H9 (cell line): ENCODE data around the gene HTR7. TPM values are rescaled to one million over a fixed set of nuclear protein-coding genes. Genes with fewer than 3 reads are reported as not detected.

Experiments
- DNase-seq: peaks from one replicate; pipeline ENCODE4 v3.0.0-alpha.2; 2017
- H2AFZ ChIP-seq: one replicate; pipeline ENCODE4 v1.6.1; 2013; ENCODE audit warnings: mild to moderate bottlenecking, low read length, control low read depth, moderate library complexity
- H2AK5ac ChIP-seq: 2 replicates; pipeline ENCODE4 v1.6.1; 2013; ENCODE audit warnings: low read length, control low read depth, mixed read lengths; ENCODE audit not compliant: insufficient read length
- H2BK120ac ChIP-seq: one replicate; pipeline ENCODE4 v1.6.1; 2013; ENCODE audit warnings: low read depth, mild to moderate bottlenecking, low read length, control low read depth, inconsistent platforms; ENCODE audit not compliant: poor library complexity, severe bottlenecking
- H2BK12ac ChIP-seq: 2 replicates; pipeline ENCODE4 v1.6.1; 2013; ENCODE audit warnings: low read length, control low read depth, mixed read lengths, low read depth; ENCODE audit not compliant: insufficient read length
- H2BK15ac ChIP-seq: 2 replicates; pipeline ENCODE4 v1.6.1; 2013; ENCODE audit warnings: low read depth, low read length, control low read depth
- H2BK20ac ChIP-seq: one replicate; pipeline ENCODE4 v1.6.1; 2013; ENCODE audit warnings: low read depth, mild to moderate bottlenecking, low read length, control low read depth, inconsistent platforms; ENCODE audit not compliant: poor library complexity, severe bottlenecking
- H2BK5ac ChIP-seq: 2 replicates; pipeline ENCODE4 v1.6.1; 2013; ENCODE audit warnings: low read length, control low read depth, mixed read lengths; ENCODE audit not compliant: insufficient read length
- H3K14ac ChIP-seq: 2 replicates; pipeline ENCODE4 v1.6.1; 2013; ENCODE audit warnings: low read length, control low read depth; ENCODE audit not compliant: insufficient read depth
- H3K18ac ChIP-seq: 2 replicates; pipeline ENCODE4 v1.6.1; 2013; ENCODE audit warnings: low read depth, mild to moderate bottlenecking, mixed read lengths, low read length, control low read depth; ENCODE audit not compliant: insufficient read length
- H3K23ac ChIP-seq: 2 replicates; pipeline ENCODE4 v1.6.1; 2013; ENCODE audit warnings: low read length, control low read depth, mixed read lengths, low read depth; ENCODE audit not compliant: insufficient read length
- H3K23me2 ChIP-seq: 2 replicates; pipeline ENCODE4 v1.6.1; 2013; ENCODE audit warnings: low read depth, mild to moderate bottlenecking, mixed read lengths, low read length, control low read depth; ENCODE audit not compliant: insufficient read length, poor library complexity, severe bottlenecking
- H3K27ac ChIP-seq: 2 replicates; pipeline ENCODE4 v1.5.1; 2013; ENCODE audit warnings: low read length, control low read depth, mixed read lengths, low read depth; ENCODE audit not compliant: insufficient read length
- H3K27me3 ChIP-seq: 2 replicates; pipeline ENCODE4 v1.6.1; 2013; ENCODE audit warnings: low read length, control low read depth, inconsistent platforms; ENCODE audit not compliant: insufficient read depth
- H3K4ac ChIP-seq: 2 replicates; pipeline ENCODE4 v1.6.1; 2013; ENCODE audit warnings: low read depth, mild to moderate bottlenecking, control low read depth, inconsistent platforms, low read length, moderate library complexity
- H3K4me1 ChIP-seq: 2 replicates; pipeline ENCODE4 v1.6.1; 2013; ENCODE audit warnings: low read length, control low read depth, inconsistent platforms; ENCODE audit not compliant: insufficient read depth
- H3K4me2 ChIP-seq: 2 replicates; pipeline ENCODE4 v1.6.1; 2013; ENCODE audit warnings: low read length, control low read depth, mixed read lengths; ENCODE audit not compliant: insufficient read length, insufficient read depth
- H3K56ac ChIP-seq: 2 replicates; pipeline ENCODE4 v1.6.1; 2013; ENCODE audit warnings: low read depth, mild to moderate bottlenecking, mixed read lengths, low read length, control low read depth; ENCODE audit not compliant: insufficient read length
- H3K79me1 ChIP-seq: 2 replicates; pipeline ENCODE4 v1.6.1; 2013; ENCODE audit warnings: low read depth, mild to moderate bottlenecking, moderate library complexity, low read length, control low read depth, inconsistent platforms; ENCODE audit not compliant: insufficient read depth, poor library complexity, severe bottlenecking
- H3K79me2 ChIP-seq: 2 replicates; pipeline ENCODE4 v1.6.1; 2013; ENCODE audit warnings: low read length, control low read depth, inconsistent platforms; ENCODE audit not compliant: insufficient read depth
- H3K9ac ChIP-seq: 2 replicates; pipeline ENCODE4 v1.6.1; 2013; ENCODE audit warnings: low read length, control low read depth, mixed read lengths; ENCODE audit not compliant: insufficient read length; ENCODE audit errors: extremely low read depth
- H3K9me3 ChIP-seq: one replicate; pipeline ENCODE4 v1.6.1; 2013; ENCODE audit warnings: low read depth, low read length, inconsistent platforms; ENCODE audit not compliant: control insufficient read depth
- H3T11ph ChIP-seq: one replicate; pipeline ENCODE4 v1.6.1; 2013; ENCODE audit warnings: mild to moderate bottlenecking, low read length, control low read depth, inconsistent platforms
- H4K20me1 ChIP-seq: one replicate; pipeline ENCODE4 v1.6.1; 2013; ENCODE audit not compliant: control insufficient read depth, insufficient read length, insufficient read depth
- H4K5ac ChIP-seq: 2 replicates; pipeline ENCODE4 v1.6.1; 2013; ENCODE audit warnings: low read depth, mild to moderate bottlenecking, mixed read lengths, low read length, control low read depth; ENCODE audit not compliant: insufficient read length
- H4K8ac ChIP-seq: replicated peaks from 2 replicates; pipeline ENCODE4 v1.6.1; 2013; ENCODE audit warnings: low read length, control low read depth, mixed read lengths, low read depth; ENCODE audit not compliant: insufficient read length
- H4K91ac ChIP-seq: 2 replicates; pipeline ENCODE4 v1.6.1; 2013; ENCODE audit warnings: low read depth, mild to moderate bottlenecking, moderate library complexity, mixed read lengths, low read length, control low read depth; ENCODE audit not compliant: insufficient read length
- H3K27ac Mint-ChIP-seq, 3 experiments: 2 replicates in 2 of 3; 3 replicates in 1 of 3; pipeline ENCODE4 v1.8.0; 2020 to 2021; ENCODE audit warnings: mixed read lengths in 3 of 3, mild to moderate bottlenecking in 1 of 3, moderate library complexity in 1 of 3
- H3K27me3 Mint-ChIP-seq: 2 replicates; pipeline ENCODE4 v1.8.0; 2021; ENCODE audit warnings: low read depth, mild to moderate bottlenecking, moderate library complexity, mixed read lengths
- H3K36me3 Mint-ChIP-seq, 3 experiments: 2 replicates in 2 of 3; 3 replicates in 1 of 3; pipeline ENCODE4 v1.8.0; 2020 to 2021; ENCODE audit warnings: low read depth in 3 of 3, mixed read lengths in 3 of 3; ENCODE audit not compliant: insufficient read depth in 1 of 3
- H3K4me1 Mint-ChIP-seq, 2 experiments: 2 replicates each; pipeline ENCODE4 v1.8.0; 2020; ENCODE audit warnings: mixed read lengths in 2 of 2
- H3K4me3 Mint-ChIP-seq, 2 experiments: 2 replicates in 1 of 2; 3 replicates in 1 of 2; pipeline ENCODE4 v1.8.0; 2020 to 2021; ENCODE audit warnings: mild to moderate bottlenecking in 2 of 2, mixed read lengths in 2 of 2, moderate library complexity in 1 of 2
- H3K9me3 Mint-ChIP-seq, 2 experiments: 2 replicates in 1 of 2; 3 replicates in 1 of 2; pipeline ENCODE4 v1.8.0; 2020; ENCODE audit warnings: mild to moderate bottlenecking in 2 of 2, mixed read lengths in 2 of 2, moderate library complexity in 1 of 2
- whole genome bisulfite sequencing: extraction: QIAGEN DNeasy Blood & Tissue Kit; methylation state at CpG from one replicate; pipeline ENCODE4 v1.1.7; 2013; ENCODE audit warnings: missing lambda C conversion rate, low lambda C conversion rate, mixed read lengths; ENCODE audit not compliant: insufficient read length; ENCODE audit errors: extremely low coverage; 5-methylcytosine and 5-hydroxymethylcytosine counted together
- total RNA-seq: library from RNA; stranded (reverse); gene quantifications from 2 replicates; pipeline ENCODE4 v1.2.1, GENCODE V29; 2021
- TF ChIP-seq, protein P1 (sequence below): fragments of 200-600 bp; sonication (generic); conservative IDR thresholded peaks from 3 replicates; pipeline ENCODE4 v1.8.0; 2021; ENCODE audit warnings: antibody characterized with exemption, mild to moderate bottlenecking

HTR7 gene
- total RNA-seq, 1 experiment from 2014 or later: 21.3 TPM

DNA sequence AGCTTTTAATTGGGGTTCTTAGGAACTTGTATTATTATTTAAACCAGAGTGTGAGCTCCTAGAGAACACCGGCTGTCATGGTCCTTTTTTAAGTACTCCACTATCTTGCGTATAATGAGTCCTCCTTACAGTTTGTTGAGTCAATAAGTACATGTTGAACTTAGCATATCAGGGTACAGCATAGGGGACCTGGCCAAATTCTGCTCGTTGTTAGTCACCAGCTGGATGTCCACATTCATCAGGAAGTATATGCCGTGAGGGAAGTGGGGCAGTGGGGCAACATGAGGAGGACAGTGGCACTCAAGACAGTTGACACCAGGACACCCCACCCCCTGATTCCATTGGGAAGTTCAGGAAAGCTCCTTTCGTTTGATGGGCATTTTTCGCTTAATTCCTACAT is 30.5 kb upstream of the HTR7 start:
- Histone ChIP-seq H4K8ac (no peak overlapping the region), H2AK5ac (no peak overlapping the region), H2BK120ac (no peak overlapping the region), H3K79me2 (no peaks in the 10 kb centered on the region), H3K79me1 (no peaks in the 10 kb centered on the region), H4K91ac (no peak overlapping the region), H2BK20ac (no peak overlapping the region), H3K9me3 (no peaks in the 10 kb centered on the region), H3K4me1 (no peaks in the 10 kb centered on the region), H3K9ac (no peak overlapping the region), H3K4me2 (no peak overlapping the region), H3K23me2 (no peaks in the 10 kb centered on the region), H3K14ac (no peak overlapping the region), H3K27ac (no peak overlapping the region), H3T11ph (no peak overlapping the region), H3K27me3 (no peaks in the 10 kb centered on the region), H3K18ac (no peak overlapping the region), H3K4ac (no peak overlapping the region), H4K20me1 (no peaks in the 10 kb centered on the region), H3K23ac (no peak overlapping the region), H2AFZ (no peak overlapping the region), H2BK15ac (no peak overlapping the region), H3K56ac (no peak overlapping the region), H2BK5ac (no peak overlapping the region), H2BK12ac (no peak overlapping the region), H4K5ac (no peak overlapping the region)
- Mint-ChIP-seq H3K27me3 (no peaks in the 10 kb centered on the region), H3K4me1 (peaks cover 4 to 12% of the 10 kb centered on the region in 2 experiments), H3K36me3 (peaks cover 10 to 74% (median 63%) of the 10 kb centered on the region in 3 experiments; a peak in 6 of 7 replicates), H3K9me3 (no peaks in the 10 kb centered on the region; a peak in 1 of 5 replicates), H3K4me3 (no peak overlapping the region), H3K27ac (no peak overlapping the region)
- no CpG with 5 or more reads among the region's 6 CpGs for WGBS
- TF ChIP-seq, protein P1, sequence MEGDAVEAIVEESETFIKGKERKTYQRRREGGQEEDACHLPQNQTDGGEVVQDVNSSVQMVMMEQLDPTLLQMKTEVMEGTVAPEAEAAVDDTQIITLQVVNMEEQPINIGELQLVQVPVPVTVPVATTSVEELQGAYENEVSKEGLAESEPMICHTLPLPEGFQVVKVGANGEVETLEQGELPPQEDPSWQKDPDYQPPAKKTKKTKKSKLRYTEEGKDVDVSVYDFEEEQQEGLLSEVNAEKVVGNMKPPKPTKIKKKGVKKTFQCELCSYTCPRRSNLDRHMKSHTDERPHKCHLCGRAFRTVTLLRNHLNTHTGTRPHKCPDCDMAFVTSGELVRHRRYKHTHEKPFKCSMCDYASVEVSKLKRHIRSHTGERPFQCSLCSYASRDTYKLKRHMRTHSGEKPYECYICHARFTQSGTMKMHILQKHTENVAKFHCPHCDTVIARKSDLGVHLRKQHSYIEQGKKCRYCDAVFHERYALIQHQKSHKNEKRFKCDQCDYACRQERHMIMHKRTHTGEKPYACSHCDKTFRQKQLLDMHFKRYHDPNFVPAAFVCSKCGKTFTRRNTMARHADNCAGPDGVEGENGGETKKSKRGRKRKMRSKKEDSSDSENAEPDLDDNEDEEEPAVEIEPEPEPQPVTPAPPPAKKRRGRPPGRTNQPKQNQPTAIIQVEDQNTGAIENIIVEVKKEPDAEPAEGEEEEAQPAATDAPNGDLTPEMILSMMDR: no peak
- DNase-seq: no peak
